ENCODE results near the gene LEF1. TPM values are rescaled to one million over a fixed set of nuclear protein-coding genes. Genes with fewer than 3 reads are reported as not detected.

LEF1 gene
- total and polyA plus RNA-seq, 2 experiments from 2014 or later, result 0.50 to 0.73 TPM

- Histone ChIP-seq H3K27me3 (ENCODE audit: insufficient read depth) (no peaks in the 10 kb centered on the region), H3K4me1 (ENCODE audit: insufficient read depth) (no peaks in the 10 kb centered on the region), H3K79me2 (replicated peaks; ENCODE audit: insufficient read depth) (peaks cover 27% of the 10 kb centered on the region), H3F3A (replicated peaks; ENCODE audit: low read depth) (no peaks in the 10 kb centered on the region), H2AFZ (no peak overlapping the region), H3K27ac (ENCODE audit: low read depth) (no peak overlapping the region), H3K36me3 (ENCODE audit: insufficient read depth) (peaks cover 28% of the 10 kb centered on the region), H3K4me2 (no peak overlapping the region), H3K9me2 (ENCODE audit: insufficient read depth) (no peaks in the 10 kb centered on the region), H4K20me1 (replicated peaks; ENCODE audit: insufficient read depth) (no peaks in the 10 kb centered on the region; the same call in 1 of the 2 replicates), H3K4me3 (no peak overlapping the region)
- peaks cover 2% of the 10 kb centered on the region; the same call in 2 of the 3 replicates for H3K9me3 Mint-ChIP-seq
- peaks cover under 1% of the 10 kb centered on the region; the same call in 2 of the 3 replicates for H3K4me1 Mint-ChIP-seq
- ATAC-seq (no peak), DNase-seq (ENCODE audit: low spot score) (no peak)
- peaks cover 56% of the 10 kb centered on the region for H3K36me3 Mint-ChIP-seq (ENCODE audit: low read depth)
- no peak for TF ChIP-seq EZH2phosphoT487 (IDR thresholded peaks at IDR 0.05; ENCODE audit: unreplicated experiment)
- no peak for TF ChIP-seq NANOG (IDR thresholded peaks at IDR 0.05; ENCODE audit: borderline replicate concordance)
- no peak for TF ChIP-seq POLR2AphosphoS5 (IDR thresholded peaks at IDR 0.05; ENCODE audit: low read depth)
- no peak for TF ChIP-seq CTCF (conservative IDR thresholded peaks at IDR 0.05; ENCODE audit: low read depth in 2 of 2)
- no peak overlapping the region for H3K27ac Mint-ChIP-seq
- H3K4me3 Mint-ChIP-seq, result no peak overlapping the region
- H3K27me3 Mint-ChIP-seq (ENCODE audit: insufficient read depth, low read depth, poor library complexity), result peaks cover 2% of the 10 kb centered on the region
These were observed 158.6 kb downstream of the LEF1 start for GRCh38 chr4:108010167-108010566.

GRCh38 chr4:108008721-108009120, 160.0 kb downstream of the LEF1 start:
- Histone ChIP-seq H3K4me2 (no peak overlapping the region), H3K4me3 (no peak overlapping the region), H3K9me2 (ENCODE audit: insufficient read depth) (peaks cover 6% of the 10 kb centered on the region; the same call in 1 of the 2 replicates), H3F3A (replicated peaks; ENCODE audit: low read depth) (no peaks in the 10 kb centered on the region), H4K20me1 (replicated peaks; ENCODE audit: insufficient read depth) (no peaks in the 10 kb centered on the region; the same call in 1 of the 2 replicates), H3K27ac (ENCODE audit: low read depth) (no peak overlapping the region), H3K4me1 (ENCODE audit: insufficient read depth) (peaks cover 4% of the 10 kb centered on the region; the same call in 1 of the 2 replicates), H2AFZ (no peak overlapping the region), H3K79me2 (replicated peaks; ENCODE audit: insufficient read depth) (peaks cover 27% of the 10 kb centered on the region), H3K27me3 (ENCODE audit: insufficient read depth) (no peaks in the 10 kb centered on the region), H3K36me3 (ENCODE audit: insufficient read depth) (peaks cover 16% of the 10 kb centered on the region)
- Mint-ChIP-seq H3K27me3 (ENCODE audit: insufficient read depth, low read depth, poor library complexity) (peaks cover 2% of the 10 kb centered on the region), H3K4me1 (peaks cover 12% of the 10 kb centered on the region), H3K4me3 (no peak overlapping the region), H3K36me3 (ENCODE audit: low read depth) (peaks cover 52% of the 10 kb centered on the region), H3K27ac (no peak overlapping the region), H3K9me3 (peaks cover 2% of the 10 kb centered on the region; the same call in 2 of the 3 replicates)
- ATAC-seq (no peak), DNase-seq (ENCODE audit: low spot score) (no peak)
- TF ChIP-seq STAT1 (IDR thresholded peaks at IDR 0.05; ENCODE audit: unreplicated experiment), result no peak

- peaks cover 2% of the 10 kb centered on the region for H3K27me3 Mint-ChIP-seq (ENCODE audit: insufficient read depth, low read depth, poor library complexity)
- H3K36me3 Mint-ChIP-seq (ENCODE audit: low read depth), result peaks cover 55% of the 10 kb centered on the region
- Histone ChIP-seq H3K79me2 (replicated peaks; ENCODE audit: insufficient read depth) (peaks cover 27% of the 10 kb centered on the region), H2AFZ (no peak overlapping the region), H3K9me2 (ENCODE audit: insufficient read depth) (peaks cover 6% of the 10 kb centered on the region; the same call in 1 of the 2 replicates), H3K27ac (ENCODE audit: low read depth) (no peak overlapping the region), H3F3A (replicated peaks; ENCODE audit: low read depth) (no peaks in the 10 kb centered on the region), H3K27me3 (ENCODE audit: insufficient read depth) (no peaks in the 10 kb centered on the region), H3K4me2 (no peak overlapping the region), H4K20me1 (replicated peaks; ENCODE audit: insufficient read depth) (no peaks in the 10 kb centered on the region; the same call in 1 of the 2 replicates), H3K4me1 (ENCODE audit: insufficient read depth) (peaks cover 4% of the 10 kb centered on the region; the same call in 1 of the 2 replicates), H3K4me3 (no peak overlapping the region), H3K36me3 (ENCODE audit: insufficient read depth) (peaks cover 16% of the 10 kb centered on the region)
- H3K27ac Mint-ChIP-seq, result no peak overlapping the region
- DNase-seq (ENCODE audit: low spot score), result no peak
- H3K9me3 Mint-ChIP-seq, result peaks cover 2% of the 10 kb centered on the region; the same call in 2 of the 3 replicates
- H3K4me3 Mint-ChIP-seq, result no peak overlapping the region
- H3K4me1 Mint-ChIP-seq, result peaks cover 14% of the 10 kb centered on the region
- ATAC-seq, result no peak
- no peak for TF ChIP-seq STAT1 (IDR thresholded peaks at IDR 0.05; ENCODE audit: unreplicated experiment)
- TF ChIP-seq ETS1 (IDR thresholded peaks at IDR 0.05), result no peak
- no peak for TF ChIP-seq NANOG (IDR thresholded peaks at IDR 0.05; ENCODE audit: borderline replicate concordance)
These were observed 160.7 kb downstream of the LEF1 start for GRCh38 chr4:108007984-108008383.

Measured in GM23338 (cell line).